Fibroblast of peridontal ligament (primary cell): ENCODE data around the gene PITX1.

Source experiments
- DNase-seq: peaks from one replicate; pipeline ENCODE4 v3.0.0-alpha.2; 2010; ENCODE audit errors: extremely low read depth

Gene PITX1

DNA sequence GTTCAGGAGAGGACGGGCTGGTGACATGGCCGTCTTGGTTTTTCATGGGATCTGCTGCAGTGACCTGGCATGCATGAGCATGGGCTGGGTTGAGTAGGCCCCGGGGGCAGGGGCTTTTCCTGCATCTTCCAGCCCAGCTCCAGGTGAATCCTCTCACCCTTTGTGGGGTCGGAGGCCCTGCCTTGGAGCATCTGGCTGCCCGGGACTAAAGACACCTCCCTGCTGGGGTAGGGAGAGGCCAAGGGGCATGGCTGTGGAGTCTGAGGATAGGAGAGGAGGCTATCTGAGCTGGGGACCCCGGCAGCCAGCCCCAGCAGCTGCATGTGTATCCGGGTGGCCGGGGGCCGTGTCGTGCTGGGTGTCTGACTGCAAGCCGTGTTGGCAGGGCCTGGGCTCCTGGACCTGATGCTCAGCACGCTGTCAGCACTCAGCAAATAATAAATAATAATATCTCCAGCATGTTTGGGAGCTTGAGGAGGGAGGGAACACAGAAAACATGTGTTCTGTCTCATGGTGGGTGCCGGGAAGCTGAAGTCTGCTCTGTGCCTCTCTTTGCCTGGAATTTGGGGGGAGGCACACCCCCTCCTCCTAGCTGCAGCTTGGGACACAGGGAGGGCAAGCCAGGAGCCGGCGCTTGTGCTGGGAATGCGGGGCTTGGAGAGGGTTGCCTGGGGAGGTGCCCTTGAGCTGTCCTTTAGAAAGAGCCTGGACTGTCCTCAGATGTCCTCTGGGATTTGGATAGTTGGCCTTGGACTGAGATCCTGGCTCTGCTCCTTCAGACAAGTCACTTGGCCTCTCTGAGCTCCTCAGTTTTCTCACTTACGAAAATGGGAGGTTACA lies 28.4 kb upstream of the PITX1 start:
- no peak for DNase-seq

DNA sequence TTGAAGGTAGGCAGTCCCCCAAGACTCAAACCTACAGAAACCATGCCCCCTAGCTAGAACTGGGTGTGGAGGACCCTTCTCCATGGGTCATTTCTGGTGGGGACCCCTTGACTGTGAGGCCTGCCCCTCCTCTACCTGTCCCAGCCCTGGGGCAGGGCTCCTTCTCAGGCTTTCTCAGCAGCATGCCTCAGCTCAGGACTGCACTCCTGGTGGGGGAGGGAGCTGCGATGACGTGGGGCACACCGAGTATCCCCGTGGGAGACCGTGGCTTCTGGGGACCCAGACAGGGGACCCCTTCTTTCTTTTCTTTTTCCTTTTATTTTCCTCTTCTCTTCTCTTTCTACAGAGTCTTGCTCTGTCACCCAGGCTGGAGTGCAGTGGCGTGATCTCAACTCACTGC lies 27.0 kb upstream of the PITX1 start:
- DNase-seq, result no peak

DNA sequence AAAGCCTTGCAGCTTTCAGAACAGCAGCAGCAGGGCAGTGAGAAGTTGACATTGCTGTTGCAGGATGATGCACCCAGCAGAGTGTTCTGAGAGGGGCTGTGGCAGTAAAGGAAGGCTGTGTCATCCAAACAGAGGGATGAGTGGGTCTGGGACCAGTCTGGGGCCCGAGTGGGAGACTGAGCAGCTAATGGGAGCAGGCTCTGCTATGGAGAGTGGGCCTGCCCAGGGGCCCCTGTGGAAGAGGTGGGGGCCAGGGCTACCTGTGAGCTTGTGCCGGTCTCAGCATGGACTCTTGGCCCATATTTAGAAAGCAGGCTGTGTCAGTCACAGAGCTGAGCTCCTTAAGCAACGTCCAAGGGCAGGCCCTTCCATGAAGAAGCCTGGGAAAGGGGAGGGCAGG lies 26.0 kb upstream of the PITX1 start:
- no peak for DNase-seq

DNA sequence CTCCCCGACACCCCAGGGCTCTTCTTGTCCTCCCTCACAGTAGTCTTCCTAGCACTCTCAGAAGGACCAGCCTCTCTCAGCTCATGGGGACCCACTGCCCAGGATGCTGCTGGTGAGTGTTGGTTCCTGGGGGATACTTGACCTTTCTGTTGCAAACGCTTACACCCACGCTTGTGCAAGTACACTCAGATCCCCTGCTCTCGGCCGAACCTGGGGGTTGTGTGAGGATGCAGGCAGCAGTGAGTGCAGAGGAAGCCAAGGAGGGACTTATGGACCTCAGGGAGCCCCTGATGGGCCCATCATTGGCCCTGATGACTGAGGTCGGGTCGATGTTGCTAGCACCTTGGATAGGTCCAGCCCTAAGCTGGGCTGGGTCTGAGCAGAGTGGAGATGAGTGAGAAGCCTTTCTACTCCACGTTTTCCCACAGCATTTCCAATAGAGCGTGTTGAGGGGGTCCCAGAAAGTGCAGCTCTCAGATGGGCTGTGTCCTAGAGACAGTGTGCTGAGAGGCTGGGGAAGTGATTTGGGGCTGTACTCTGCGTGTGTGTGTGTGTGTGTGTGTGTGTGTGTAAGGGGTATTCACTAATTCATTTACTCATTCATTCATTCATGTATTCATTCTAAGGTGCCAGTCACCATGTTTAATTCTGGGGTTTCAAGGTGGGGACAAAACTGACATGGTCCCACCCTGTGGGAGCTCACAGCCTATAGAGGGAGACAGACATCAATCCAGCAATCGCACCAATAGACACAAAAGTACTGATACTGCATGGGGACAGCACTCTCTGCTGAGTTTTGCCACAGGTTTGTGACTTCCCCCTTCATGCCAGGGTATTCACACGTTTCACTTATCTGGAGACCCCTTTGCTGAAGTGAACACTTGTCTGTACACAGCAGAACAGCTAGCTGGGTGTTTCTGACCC lies 25.2 kb upstream of the PITX1 start:
- DNase-seq, result no peak

DNA sequence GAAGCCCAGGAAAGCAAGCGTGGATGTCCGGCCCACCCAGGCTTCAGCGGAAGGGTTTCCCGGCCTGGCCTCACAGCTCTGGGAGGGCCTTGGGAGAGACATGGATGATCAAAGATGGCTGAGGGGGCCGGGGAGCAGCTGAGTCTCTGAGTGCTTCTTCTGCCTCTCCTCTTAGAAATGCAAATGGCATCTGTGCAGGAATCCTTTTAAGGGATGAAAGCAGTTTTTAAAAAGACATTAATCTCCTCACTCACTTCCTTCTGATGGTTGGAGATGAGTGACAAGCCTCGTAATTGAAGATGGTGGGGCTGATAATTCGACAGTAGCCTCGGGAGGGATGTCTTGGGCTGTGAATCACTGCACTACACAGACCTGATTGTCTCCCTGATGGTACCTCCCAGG lies 24.3 kb upstream of the PITX1 start:
- DNase-seq, result no peak

DNA sequence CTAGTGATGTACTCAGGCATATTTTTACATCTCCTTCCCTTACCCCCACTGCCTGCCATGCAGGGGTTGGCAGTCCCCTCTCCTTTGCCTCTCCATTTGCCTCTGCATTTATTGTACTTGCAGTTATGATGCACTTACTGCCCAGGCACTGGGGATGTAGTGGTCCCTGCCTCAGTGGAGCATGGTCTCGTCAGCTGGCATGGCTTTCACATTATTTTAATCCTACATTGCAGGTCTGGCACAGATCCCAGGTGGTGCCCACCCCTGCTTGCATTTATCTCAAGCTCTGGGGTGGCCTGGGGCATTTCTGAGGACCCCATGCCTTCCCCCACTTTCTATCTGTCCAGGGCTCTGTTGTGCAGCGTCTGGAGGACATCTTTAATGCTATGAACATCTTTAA lies 23.2 kb upstream of the PITX1 start:
- no peak for DNase-seq

DNA sequence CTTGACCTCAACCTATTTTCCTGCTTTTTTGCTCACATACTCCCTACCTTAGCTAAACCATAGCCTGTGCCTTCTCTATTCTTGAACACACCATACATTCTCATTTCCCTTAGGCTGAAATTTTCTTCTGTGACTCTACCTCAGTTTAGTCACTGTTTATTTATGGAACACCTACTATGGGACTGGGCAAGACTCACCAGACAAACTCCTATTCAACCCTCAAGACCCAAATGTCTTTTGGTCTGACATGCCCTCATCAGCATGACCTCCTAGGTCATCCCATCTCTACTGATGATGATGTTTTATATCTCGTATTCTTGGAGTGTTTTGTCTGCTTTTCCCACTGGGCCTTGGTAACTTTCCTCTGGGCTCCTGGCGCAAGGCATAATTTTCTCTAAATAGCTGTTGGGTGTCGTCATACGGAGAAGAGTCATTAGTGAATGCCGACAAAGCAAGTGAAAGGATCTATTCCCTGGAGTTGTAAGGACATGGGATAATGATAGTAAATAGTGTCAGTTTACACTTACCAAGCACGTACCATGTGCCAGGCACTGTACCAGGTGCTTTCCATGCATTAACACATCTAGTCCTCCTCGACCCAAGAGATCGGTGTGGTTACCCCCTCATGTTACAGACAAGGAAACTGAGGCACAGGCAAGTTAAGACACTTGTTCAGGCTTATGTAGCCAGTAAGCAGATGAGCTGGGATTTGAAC lies 22.4 kb upstream of the PITX1 start:
- no peak for DNase-seq

DNA sequence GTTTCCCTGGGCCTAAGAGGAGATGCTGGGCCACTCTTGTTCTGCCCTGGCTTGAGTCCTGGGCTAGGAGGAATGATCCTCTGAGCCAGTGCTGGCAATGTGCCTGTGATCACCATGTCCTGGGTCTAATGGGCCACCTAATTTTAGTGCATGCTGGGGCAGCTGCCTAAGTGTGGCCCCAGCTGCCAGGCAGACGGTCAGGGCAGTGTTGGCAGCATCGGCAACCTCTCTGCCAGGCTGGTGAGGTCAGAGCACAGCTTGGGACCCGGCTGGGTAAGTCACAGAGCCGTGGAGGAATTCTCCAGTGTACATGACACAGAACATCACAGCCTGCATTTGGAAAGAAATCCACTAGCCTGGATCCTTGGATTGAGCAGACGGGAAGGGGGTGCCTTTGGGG lies 21.4 kb upstream of the PITX1 start:
- no peak for DNase-seq

DNA sequence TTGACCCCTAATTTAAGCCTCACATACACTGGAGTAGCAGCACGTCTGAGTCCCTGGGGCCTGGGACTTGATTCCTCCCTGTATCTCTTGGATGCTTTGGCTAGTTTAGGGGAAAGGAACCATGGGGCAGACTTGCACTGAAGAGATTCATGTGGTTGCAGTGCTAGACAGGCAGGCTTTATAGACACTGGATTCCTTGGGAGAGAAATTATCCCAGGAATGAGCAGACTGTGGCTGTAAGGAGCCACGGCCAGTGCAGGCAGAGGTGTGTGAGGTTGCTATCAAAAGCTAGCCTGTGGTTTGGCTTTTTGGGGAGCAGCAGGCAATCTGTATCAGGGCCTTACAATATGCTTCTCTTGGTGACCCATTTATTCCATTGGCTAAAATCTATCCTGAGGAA lies 20.5 kb upstream of the PITX1 start:
- DNase-seq, result no peak

DNA sequence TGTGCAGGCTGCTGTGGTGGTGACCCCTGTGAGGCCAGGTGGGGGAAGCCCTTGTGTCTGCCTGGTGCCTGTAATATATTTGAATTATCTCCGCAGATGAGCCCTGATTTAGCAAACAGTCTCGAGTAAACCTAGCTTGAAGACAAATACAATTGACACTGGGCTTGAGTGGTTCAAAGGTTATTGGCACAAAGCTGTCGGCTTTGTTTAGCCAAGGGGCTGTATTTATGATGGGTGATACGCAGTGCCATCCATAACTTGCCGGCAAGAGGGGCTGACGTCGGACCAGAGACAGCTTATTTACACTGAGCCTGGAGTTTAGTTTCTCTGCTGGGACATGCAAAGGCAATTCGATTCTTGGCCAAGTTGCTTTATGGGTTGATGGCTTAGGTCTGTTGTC lies 20.0 kb upstream of the PITX1 start:
- DNase-seq, result no peak

DNA sequence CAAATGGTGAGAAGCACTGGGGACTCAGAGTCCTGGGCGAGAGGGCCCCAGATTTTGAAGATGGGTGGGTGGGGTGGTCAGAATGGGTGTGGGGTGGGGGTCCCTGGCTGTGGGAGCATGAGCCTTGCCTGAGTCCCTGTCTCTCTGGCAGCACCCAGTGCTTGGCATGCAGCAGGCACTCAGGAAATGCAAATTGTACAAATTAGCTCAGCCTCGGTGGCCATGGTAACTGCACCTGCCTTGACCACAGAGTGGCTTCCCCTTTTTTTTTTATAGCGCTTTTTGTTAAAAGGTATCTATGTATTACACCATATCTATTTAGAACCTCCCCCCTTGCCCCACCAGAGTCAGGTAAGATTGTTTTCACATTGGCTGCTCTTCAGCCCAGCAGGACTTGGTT lies 19.2 kb upstream of the PITX1 start:
- DNase-seq, result no peak

DNA sequence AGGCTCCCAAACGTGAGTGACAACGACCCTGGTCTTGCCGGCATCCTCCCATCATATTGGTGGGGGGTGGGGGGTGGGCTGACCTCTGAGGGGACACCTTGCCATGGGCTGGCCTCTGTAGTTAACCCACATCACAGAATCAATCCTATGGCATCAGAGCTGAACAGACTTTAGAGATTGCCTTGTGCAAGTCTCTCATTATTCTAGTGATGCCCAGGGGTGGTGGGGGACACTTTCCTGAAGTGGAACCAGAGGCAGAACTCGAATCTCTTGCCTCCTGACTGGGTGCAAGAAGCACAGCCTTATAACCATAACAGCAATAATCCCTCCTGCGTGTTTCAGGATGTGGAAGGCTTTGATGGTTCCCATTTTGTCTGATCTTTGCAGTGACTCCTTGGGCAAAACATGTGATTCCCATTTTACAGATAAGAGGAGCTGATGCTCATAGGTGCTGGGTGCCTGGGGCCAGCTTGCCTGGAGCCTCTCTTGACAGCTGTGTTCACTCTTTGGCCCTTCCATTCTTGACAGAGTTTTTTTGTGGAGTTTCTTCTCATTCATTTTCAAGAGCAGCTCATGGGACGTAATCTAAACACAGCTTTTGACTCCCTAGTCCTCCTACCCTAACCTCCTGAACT lies 18.6 kb upstream of the PITX1 start:
- DNase-seq, result no peak

DNA sequence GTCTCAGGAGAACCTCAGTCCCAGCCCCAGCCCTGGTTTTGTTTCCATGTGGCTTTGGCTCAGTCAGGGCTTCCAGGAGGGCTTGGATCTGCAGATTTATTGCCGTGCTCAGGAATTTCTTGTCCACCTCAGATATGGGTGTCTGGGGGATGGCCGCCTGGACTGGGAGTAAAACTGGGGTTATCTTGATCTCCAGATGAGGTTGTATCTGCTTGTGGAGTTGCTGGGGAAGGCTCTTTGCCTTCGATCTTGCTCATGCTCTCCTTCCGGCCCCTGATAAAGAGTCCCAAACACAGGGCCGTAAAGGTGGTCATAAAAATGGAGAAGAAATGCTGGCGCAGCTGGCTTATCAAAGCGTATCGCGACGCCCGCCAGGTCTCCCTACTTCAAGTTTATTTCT lies 17.8 kb upstream of the PITX1 start:
- DNase-seq, result no peak

DNA sequence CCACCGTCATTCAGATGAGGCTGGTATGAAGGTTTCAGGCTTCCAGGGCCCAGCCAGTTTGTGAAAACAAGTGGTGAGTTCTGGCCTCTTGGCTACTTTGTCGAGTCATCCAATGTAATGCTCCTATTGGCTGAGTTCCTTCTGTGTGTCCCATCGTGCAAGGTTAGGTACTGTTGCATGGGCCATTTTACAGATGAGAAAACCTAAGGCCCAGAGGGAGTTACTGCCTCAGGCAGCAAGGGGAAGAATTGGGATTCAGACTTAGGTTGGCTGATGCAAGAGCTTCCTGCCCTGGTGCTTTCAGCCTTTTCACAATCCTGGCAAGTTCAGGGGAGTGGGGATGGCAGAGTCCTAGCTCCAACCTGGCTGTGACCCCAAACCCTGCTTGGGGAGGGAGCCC lies 17.4 kb upstream of the PITX1 start:
- no peak for DNase-seq

DNA sequence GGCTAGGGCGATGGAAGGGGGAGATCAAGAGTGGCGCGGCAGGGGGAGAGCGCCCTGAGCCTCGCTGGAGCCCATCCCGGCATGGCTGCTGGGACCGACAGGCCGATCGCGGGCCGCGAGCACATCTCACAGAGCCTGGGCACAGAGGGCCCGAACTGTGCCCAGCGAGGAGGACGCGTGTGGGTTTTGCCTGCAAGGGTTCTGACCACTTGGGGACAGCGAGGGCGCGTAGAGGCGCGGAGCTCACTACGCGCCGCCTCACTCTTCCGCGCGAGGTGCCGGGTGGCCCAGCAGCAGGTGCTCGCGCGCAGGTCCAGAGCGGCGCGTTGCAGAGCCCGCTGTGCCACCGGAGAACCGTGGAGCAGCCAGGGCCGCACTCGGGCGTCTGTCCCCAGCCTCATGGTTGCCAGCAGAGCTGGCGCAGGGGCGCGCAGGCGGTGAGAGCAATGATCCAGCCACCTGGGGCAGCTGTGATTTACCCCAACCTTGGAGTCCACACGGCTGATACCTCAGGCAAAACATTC lies 16.3 kb upstream of the PITX1 start:
- DNase-seq, result no peak

DNA sequence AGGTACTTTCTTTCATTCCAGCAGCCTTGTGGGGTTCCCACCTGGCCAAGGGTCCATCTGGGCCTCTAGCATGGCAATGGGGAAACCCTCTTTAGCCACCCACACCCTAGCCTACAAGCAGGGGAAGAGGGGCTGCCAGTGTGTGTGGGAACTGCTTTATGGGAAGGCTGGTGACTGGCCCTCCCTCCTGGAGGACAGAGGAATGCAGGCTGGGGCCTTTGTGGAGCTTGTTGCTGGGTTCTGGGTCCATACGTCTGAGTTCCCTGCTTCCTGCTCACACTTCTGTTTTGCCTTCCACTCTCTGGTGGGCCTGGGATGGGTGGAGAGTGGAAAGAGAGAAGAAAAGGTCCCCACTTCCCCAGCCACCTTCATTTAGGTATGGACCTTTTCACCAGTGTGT lies 14.9 kb upstream of the PITX1 start:
- DNase-seq, result no peak

DNA sequence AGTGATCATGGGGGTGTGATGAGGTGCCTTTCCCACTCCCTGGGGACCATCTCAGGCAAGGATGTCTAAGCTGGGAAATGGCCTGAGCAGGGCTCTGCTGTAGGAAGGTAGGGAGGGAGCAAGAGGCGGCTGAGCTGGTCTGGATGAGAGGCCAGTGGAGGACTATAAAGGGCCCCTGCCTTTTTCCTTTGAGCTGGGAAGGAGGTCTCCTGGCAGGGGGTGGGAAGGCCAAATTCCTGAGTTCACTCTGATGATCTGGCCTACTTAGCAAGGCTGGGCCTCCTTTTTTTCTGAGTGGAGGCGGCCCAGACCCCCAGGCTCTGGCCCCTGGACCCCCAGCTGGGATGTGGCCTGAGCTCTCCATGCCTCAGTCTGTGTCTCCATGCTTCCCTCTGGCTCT lies 14.3 kb upstream of the PITX1 start:
- DNase-seq, result no peak

DNA sequence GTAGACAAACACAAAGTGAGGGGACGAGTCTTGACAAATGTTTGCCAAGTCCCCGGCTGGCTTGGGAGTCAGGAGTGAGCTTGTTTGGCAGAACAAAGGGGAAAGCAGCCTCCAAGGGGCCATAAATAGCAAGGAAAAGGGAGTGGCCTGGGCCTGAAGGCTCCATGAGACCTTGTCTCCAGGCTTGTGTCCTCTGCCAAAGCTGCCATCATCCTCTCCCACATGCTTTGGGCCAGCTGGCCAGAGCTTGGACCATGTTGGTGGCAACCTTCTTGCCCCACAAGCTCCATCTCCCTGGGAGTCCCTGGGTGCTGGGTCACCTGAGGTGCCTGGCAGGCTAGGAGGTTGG lies 13.3 kb upstream of the PITX1 start:
- DNase-seq, result no peak

DNA sequence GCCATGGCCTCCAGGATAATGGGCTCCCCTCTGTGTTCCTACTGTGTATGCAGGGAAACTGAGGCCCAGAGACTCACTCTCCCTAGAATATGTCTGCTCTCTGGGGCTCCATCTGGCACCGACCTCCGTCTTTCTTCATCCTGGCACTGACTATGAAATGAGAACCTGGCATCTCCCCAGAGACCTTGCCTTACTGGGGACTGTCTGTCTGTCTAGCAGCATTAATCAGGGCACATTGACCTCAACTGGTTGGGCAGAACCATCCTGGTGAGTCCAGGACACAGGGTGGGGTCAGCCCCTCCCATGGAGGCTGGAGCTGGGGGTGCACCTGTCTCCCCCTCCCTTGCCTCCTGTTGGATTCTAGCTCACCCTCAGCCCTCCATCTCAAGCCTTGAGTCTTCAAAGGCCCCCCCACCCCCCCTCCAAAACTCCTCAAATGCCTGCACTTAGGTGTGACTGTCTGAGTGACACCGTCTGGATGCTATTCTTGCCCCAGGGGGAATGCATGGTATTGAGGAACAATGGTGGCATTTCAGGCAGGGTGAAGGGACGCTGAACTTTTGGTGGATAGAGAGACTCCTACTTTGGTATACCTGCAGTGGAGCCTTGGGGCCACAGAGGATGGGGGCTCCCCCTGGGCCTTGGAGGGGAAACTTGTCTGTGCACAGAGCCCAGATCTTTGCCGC lies 12.8 kb upstream of the PITX1 start:
- no peak for DNase-seq

DNA sequence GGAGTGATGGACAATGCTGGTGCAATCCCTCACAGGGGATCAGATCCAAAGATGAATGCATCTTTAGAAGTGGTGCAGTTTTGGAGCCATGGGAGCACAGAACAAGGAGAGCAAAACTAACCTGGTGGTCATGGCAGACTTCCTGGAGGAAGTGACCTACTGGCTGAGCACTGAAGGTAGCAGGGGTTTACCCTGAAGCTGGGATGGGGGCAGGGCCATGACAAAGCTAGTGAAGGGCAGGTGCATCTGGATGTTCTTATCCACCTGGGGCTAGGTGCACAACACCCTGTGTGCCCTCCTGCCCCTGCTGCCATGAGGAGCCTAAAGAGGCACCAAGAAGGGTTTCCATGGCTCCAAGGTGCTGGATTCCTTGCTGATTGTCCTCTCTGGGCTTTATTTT lies 11.5 kb upstream of the PITX1 start:
- DNase-seq, result no peak

DNA sequence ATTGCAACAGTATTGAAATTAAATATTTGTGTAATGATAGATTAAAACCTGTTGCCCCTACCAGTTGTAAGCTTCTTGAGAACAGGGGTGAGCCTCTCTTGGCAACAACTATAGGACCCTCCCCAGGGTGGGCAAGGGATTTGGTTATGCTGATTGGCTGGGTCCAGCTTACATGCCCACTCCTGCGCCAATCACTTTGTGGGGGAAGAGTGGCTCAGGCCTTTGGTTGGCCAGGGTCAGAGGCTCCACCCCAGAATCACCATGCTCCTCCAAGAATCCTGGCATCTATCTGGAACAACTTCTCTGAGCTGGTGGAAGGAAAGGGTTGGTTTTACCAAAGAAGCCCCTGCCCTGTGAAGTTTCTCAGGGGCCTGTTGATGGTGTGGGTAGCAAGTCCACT lies 8.6 kb upstream of the PITX1 start:
- no peak for DNase-seq
